HG03095 (cell line): Measurements from ENCODE around the gene CAMP.
"Not testable (repeated sequence)": the region's sequence is repeated elsewhere in the genome, so short reads cannot be mapped to it uniquely, and the experiment has no call there.

ENCODE experiments used
- ATAC-seq: cut with Tn5 transposase; IDR thresholded peaks from one replicate; pipeline ENCODE4 v1.9.1; 2021; ENCODE audit warnings: moderate library complexity; ENCODE audit not compliant: unreplicated experiment

CAMP gene

GRCh38 chr3:48222616-48223513, at the start of gene CAMP:
TSS of gene CAMP (plus strand) at chr3:48223495. CDS start at chr3:48223512, 17 bp downstream.
- ATAC-seq, result peak; percentile 61

GRCh38 chr3:48178072-48178471, 45.2 kb upstream of the CAMP start:
- ATAC-seq, result no peak

- no peak for ATAC-seq
These were observed 43.3 kb upstream of the CAMP start for GRCh38 chr3:48180021-48180420.

- no peak for ATAC-seq
These were observed 42.6 kb upstream of the CAMP start for GRCh38 chr3:48180531-48181253.

GRCh38 chr3:48184299-48184698, 39.0 kb upstream of the CAMP start:
- no peak for ATAC-seq

GRCh38 chr3:48185129-48185528, 38.2 kb upstream of the CAMP start:
- no peak for ATAC-seq

- ATAC-seq, result no peak
These were observed 36.5 kb upstream of the CAMP start for GRCh38 chr3:48186631-48187300.

GRCh38 chr3:48187301-48187578, 36.1 kb upstream of the CAMP start:
- ATAC-seq, result no peak

- ATAC-seq, result peak; percentile 24
These were observed 35.6 kb upstream of the CAMP start for GRCh38 chr3:48187579-48188265.

- peak; percentile 84 for ATAC-seq
These were observed 34.8 kb upstream of the CAMP start, which contains the start of gene CDC25A for GRCh38 chr3:48188266-48189201. TSS of gene CDC25A (minus strand) at chr3:48188417. CDS start at chr3:48187947, 470 bp downstream.

- no peak for ATAC-seq
These were observed 34.0 kb upstream of the CAMP start for GRCh38 chr3:48189321-48189720.

GRCh38 chr3:48190911-48191310, 32.4 kb upstream of the CAMP start:
- no peak for ATAC-seq

GRCh38 chr3:48194446-48195071, 28.7 kb upstream of the CAMP start:
- no peak for ATAC-seq

- no peak for ATAC-seq
These were observed 26.7 kb upstream of the CAMP start for GRCh38 chr3:48196611-48197010.

GRCh38 chr3:48199117-48199516, 24.2 kb upstream of the CAMP start:
- ATAC-seq, result no peak

GRCh38 chr3:48202632-48203031, 20.7 kb upstream of the CAMP start:
- ATAC-seq, result no peak

- no peak for ATAC-seq
These were observed 15.2 kb upstream of the CAMP start for GRCh38 chr3:48208076-48208475.

- ATAC-seq, result no peak
These were observed 13.8 kb upstream of the CAMP start for GRCh38 chr3:48209445-48209844.

GRCh38 chr3:48210534-48210933, 12.8 kb upstream of the CAMP start:
- not testable (repeated sequence) for ATAC-seq
